K562 (cell line): ENCODE results near the gene BBX.

Experiments
- ATF6 ChIP-seq: sonication (generic); formaldehyde crosslinking; IDR thresholded peaks from 2 replicates; pipeline ENCODE4 v1.4.0; 2020; ENCODE audit warnings: mild to moderate bottlenecking, missing genetic modification reagents
- CEBPZ ChIP-seq: fragments of 150-350 bp; IDR thresholded peaks from 2 replicates; pipeline ENCODE4 v1.6.1; 2014; ENCODE audit warnings: low read depth, mild to moderate bottlenecking, low read length, borderline replicate concordance
- FOXJ3 ChIP-seq: sonication (generic); formaldehyde crosslinking; IDR thresholded peaks from 2 replicates; pipeline ENCODE4 v1.4.0; 2020; ENCODE audit warnings: mild to moderate bottlenecking, missing genetic modification reagents
- FOXK2 ChIP-seq, 2 experiments: fragments of 450-650 bp; IDR thresholded peaks in 1 of 2; conservative IDR thresholded peaks in 1 of 2; 2 replicates each; pipeline ENCODE4 v1.6.1; 2016; ENCODE audit warnings: low read depth in 2 of 2, mild to moderate bottlenecking in 1 of 2
- NR2C1 ChIP-seq, 2 experiments: fragments of 450-650 bp; IDR thresholded peaks; 2 replicates each; pipeline ENCODE4 v1.6.1; 2017; ENCODE audit warnings: mild to moderate bottlenecking in 2 of 2, antibody characterized with exemption in 1 of 2, inconsistent platforms in 1 of 2, missing compliant biosample characterization in 1 of 2, missing genetic modification characterization in 1 of 2
- PKNOX1 ChIP-seq: fragments of 450-650 bp; IDR thresholded peaks from 2 replicates; pipeline ENCODE4 v1.6.1; 2016
- REST ChIP-seq, 2 experiments: fragments of 450-650 bp; formaldehyde crosslinking in 1 of 2; IDR thresholded peaks; 2 replicates each; pipeline versions ENCODE4 v1.4.0 to v1.6.1; 2014 to 2020; ENCODE audit warnings: mild to moderate bottlenecking in 2 of 2, borderline replicate concordance in 1 of 2, low read depth in 1 of 2
- ZFX ChIP-seq: sonication (generic); formaldehyde crosslinking; IDR thresholded peaks from 2 replicates; pipeline ENCODE4 v1.8.0; 2022; ENCODE audit warnings: mild to moderate bottlenecking, missing genetic modification reagents, moderate library complexity
- ZNF444 ChIP-seq: fragments of 250-450 bp; sonication (Bioruptor Pico); IDR thresholded peaks from 2 replicates; pipeline ENCODE4 v1.4.0; 2020; ENCODE audit warnings: mild to moderate bottlenecking, moderate library complexity

GRCh38 chr3:107514453-107514852 lies 8.3 kb upstream of the BBX start:
- TF ChIP-seq ZFX (CRISPR knock-in tag) (no peak), FOXJ3 (CRISPR knock-in tag) (no peak), REST (IDR thresholded peaks at IDR 0.05; ENCODE audit: borderline replicate concordance) (no peak), REST (CRISPR knock-in tag; IDR thresholded peaks at IDR 0.05; ENCODE audit: low read depth) (no peak), PKNOX1 (no peak), FOXK2 (conservative IDR thresholded peaks at IDR 0.05 in 1 of 2, IDR thresholded peaks at IDR 0.05 in 1 of 2; ENCODE audit: low read depth in 2 of 2) (no peak), ATF6 (CRISPR knock-in tag) (no peak), ZNF444 (CRISPR knock-in tag) (no peak), CEBPZ (no peak), NR2C1 (IDR thresholded peaks at IDR 0.05) (no peak), NR2C1 (tag; IDR thresholded peaks at IDR 0.05) (no peak)
